ENCODE data around the gene TACC2. TPM values are rescaled to one million over a fixed set of nuclear protein-coding genes. Genes with fewer than 3 reads are reported as not detected.

The TACC2 gene
- total and polyA plus RNA-seq, 12 donors: 68.1 to 451 (median 364) TPM

- 77% methylated on average over 15 of the region's 15 CpGs for WGBS, 2 donors
- Histone ChIP-seq H3K27ac (no peak overlapping the region), H3K4me3 (no peak overlapping the region), H3K4me1 (peaks cover 0 to 46% (median 26%) of the 10 kb centered on the region in 9 donors), H3K36me3 (peaks cover 0 to 34% (median 0%) of the 10 kb centered on the region in 9 donors), H3K27me3 (no peaks in the 10 kb centered on the region), H3K9me3 (no peaks in the 10 kb centered on the region)
- peak in 6 of 8 donors; percentile 18 to 46 (median 24) for ATAC-seq
- TF ChIP-seq, protein P1, sequence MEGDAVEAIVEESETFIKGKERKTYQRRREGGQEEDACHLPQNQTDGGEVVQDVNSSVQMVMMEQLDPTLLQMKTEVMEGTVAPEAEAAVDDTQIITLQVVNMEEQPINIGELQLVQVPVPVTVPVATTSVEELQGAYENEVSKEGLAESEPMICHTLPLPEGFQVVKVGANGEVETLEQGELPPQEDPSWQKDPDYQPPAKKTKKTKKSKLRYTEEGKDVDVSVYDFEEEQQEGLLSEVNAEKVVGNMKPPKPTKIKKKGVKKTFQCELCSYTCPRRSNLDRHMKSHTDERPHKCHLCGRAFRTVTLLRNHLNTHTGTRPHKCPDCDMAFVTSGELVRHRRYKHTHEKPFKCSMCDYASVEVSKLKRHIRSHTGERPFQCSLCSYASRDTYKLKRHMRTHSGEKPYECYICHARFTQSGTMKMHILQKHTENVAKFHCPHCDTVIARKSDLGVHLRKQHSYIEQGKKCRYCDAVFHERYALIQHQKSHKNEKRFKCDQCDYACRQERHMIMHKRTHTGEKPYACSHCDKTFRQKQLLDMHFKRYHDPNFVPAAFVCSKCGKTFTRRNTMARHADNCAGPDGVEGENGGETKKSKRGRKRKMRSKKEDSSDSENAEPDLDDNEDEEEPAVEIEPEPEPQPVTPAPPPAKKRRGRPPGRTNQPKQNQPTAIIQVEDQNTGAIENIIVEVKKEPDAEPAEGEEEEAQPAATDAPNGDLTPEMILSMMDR (IDR thresholded peaks at IDR 0.05): no peak
- intact Hi-C loops (cut with DNase I): loop anchor here in 1 of 10 donors (5.0 kb wide), 1 partner anchor 63 kb away; no protein-coding TSS in a partner anchor
- DNase-seq: no peak
These were observed 215.9 kb downstream of the TACC2 start for GRCh38 chr10:122204691-122205489.

- intact Hi-C loops (cut with DNase I): loop anchor here in 1 of 10 donors (5.0 kb wide), 1 partner anchor 64 kb away; no protein-coding TSS in a partner anchor
- DNase-seq (no peak), ATAC-seq (peak in 1 of 8 donors; percentile 19)
- Histone ChIP-seq H3K36me3 (peaks cover 0 to 37% (median 13%) of the 10 kb centered on the region in 9 donors), H3K4me1 (peaks cover 0 to 46% (median 24%) of the 10 kb centered on the region in 9 donors), H3K9me3 (no peaks in the 10 kb centered on the region), H3K27me3 (no peaks in the 10 kb centered on the region), H3K4me3 (no peak overlapping the region), H3K27ac (peak overlapping the region in 1 of 10 donors; percentile 30)
- TF ChIP-seq, protein P1 (IDR thresholded peaks at IDR 0.05): peak in 1 of 9 donors; percentile 15
- WGBS, 2 donors: 89 to 94% methylated on average over 6 of the region's 6 CpGs
These were observed 217.6 kb downstream of the TACC2 start for GRCh38 chr10:122206471-122207065.

DNA sequence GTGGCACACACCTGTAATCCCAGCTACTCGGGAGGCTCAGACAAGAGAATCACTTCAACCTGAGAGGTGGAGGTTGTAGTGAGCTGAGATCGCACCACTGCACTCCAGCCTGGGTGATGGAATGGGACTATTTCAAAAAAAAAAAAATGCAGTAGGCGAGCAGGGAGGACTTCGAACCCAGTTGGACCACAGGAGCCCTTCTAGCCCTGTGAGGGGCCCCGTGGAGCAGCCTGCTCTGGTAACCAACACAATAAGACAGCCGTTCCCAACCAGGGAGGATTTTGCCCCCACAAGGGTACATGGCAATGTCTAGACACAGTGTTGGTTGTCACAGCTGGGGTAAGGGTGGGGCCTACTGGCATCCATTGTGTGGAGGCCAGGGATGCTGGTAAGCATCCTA, 218.2 kb downstream of the TACC2 start:
- TF ChIP-seq, protein P1 (IDR thresholded peaks at IDR 0.05): no peak
- H3K27me3 ChIP-seq: no peaks in the 10 kb centered on the region
- DNase-seq (no peak), ATAC-seq (peak in 6 of 8 donors; percentile 4 to 27 (median 5))
- WGBS, 2 donors: 78 to 86% methylated on average over 6 of the region's 6 CpGs
- no peaks in the 10 kb centered on the region for H3K9me3 ChIP-seq
- peaks cover 0 to 46% (median 23%) of the 10 kb centered on the region in 9 donors for H3K4me1 ChIP-seq
- H3K4me3 ChIP-seq: no peak overlapping the region
- H3K36me3 ChIP-seq: peaks cover 0 to 41% (median 18%) of the 10 kb centered on the region in 9 donors
- H3K27ac ChIP-seq: no peak overlapping the region
- intact Hi-C loops (cut with DNase I): loop anchor here in 1 of 10 donors (5.0 kb wide), 1 partner anchor 65 kb away; no protein-coding TSS in a partner anchor

GRCh38 chr10:122207596-122207995, 218.6 kb downstream of the TACC2 start:
- ATAC-seq: peak; percentile 8 to 66 (median 57)
- intact Hi-C loops (cut with DNase I): loop anchor here in 1 of 10 donors (5.0 kb wide), 1 partner anchor 65 kb away; no protein-coding TSS in a partner anchor
- 19 to 33% methylated on average over 8 of the region's 8 CpGs for WGBS, 2 donors

More at GRCh38 chr10:122207596-122207995, 218.6 kb downstream of the TACC2 start:
- Histone ChIP-seq H3K36me3 (peaks cover 0 to 45% (median 19%) of the 10 kb centered on the region in 9 donors), H3K27me3 (no peaks in the 10 kb centered on the region), H3K9me3 (no peaks in the 10 kb centered on the region), H3K27ac (no peak overlapping the region), H3K4me3 (no peak overlapping the region), H3K4me1 (peaks cover 0 to 46% (median 23%) of the 10 kb centered on the region in 9 donors)
- TF ChIP-seq, protein P1 (IDR thresholded peaks at IDR 0.05): no peak
- no peak for DNase-seq
